ENCODE results near the gene FARS2.

The FARS2 gene

GRCh38 chr6:5326022-5326641 is 64.8 kb downstream of the FARS2 start:
- H4K20me1 ChIP-seq (ENCODE audit: insufficient read depth, low read length): peaks cover 2% of the 10 kb centered on the region; the same call in 1 of the 2 replicates

GRCh38 chr6:5328800-5329199 is 67.5 kb downstream of the FARS2 start:
- no peaks in the 10 kb centered on the region for H3K27me3 ChIP-seq (ENCODE audit: insufficient read depth, low read length, poor library complexity)
- H3K27ac ChIP-seq (ENCODE audit: low read length): no peak overlapping the region
- peaks cover 13% of the 10 kb centered on the region; the same call in 1 of the 2 replicates for H4K20me1 ChIP-seq (ENCODE audit: insufficient read depth, low read length)
- TF ChIP-seq CTCF (IDR thresholded peaks at IDR 0.05; ENCODE audit: borderline replicate concordance, extremely low read depth, low read length, poor library complexity, severe bottlenecking): no peak
- H3K4me1 ChIP-seq (ENCODE audit: insufficient read depth, low read length): no peaks in the 10 kb centered on the region
- DNase-seq (no peak), ATAC-seq (ENCODE audit: insufficient read depth, low read depth) (no peak)
- no peak overlapping the region for H2AFZ ChIP-seq (ENCODE audit: low read depth, low read length)
- no peaks in the 10 kb centered on the region for H3K9me3 ChIP-seq (ENCODE audit: insufficient read depth, low read length, severe bottlenecking)
- H3K79me2 ChIP-seq (ENCODE audit: insufficient read depth, low read length): peaks cover 8% of the 10 kb centered on the region; the same call in 1 of the 2 replicates
- H3K4me3 ChIP-seq (ENCODE audit: low read depth in 1 of 2, low read length in 2 of 2): no peak overlapping the region
- no peak overlapping the region for H3K4me2 ChIP-seq (ENCODE audit: insufficient read depth, low read length)
- H3K9ac ChIP-seq (ENCODE audit: low read depth, low read length): no peak overlapping the region
- H3K36me3 ChIP-seq (ENCODE audit: insufficient read depth, low read length): 0 out of 2 replicates have a peak, but pooled peaks cover 2% of the 10 kb centered on the region

More at GRCh38 chr6:5326022-5326641, 64.8 kb downstream of the FARS2 start:
- no peak overlapping the region for H3K27ac ChIP-seq (ENCODE audit: low read length)
- H3K79me2 ChIP-seq (ENCODE audit: insufficient read depth, low read length): peaks cover 2% of the 10 kb centered on the region; the same call in 1 of the 2 replicates
- no peaks in the 10 kb centered on the region for H3K9me3 ChIP-seq (ENCODE audit: insufficient read depth, low read length, severe bottlenecking)
- no peaks in the 10 kb centered on the region for H3K4me1 ChIP-seq (ENCODE audit: insufficient read depth, low read length)
- H3K36me3 ChIP-seq (ENCODE audit: insufficient read depth, low read length): 0 out of 2 replicates have a peak, but pooled peaks cover 2% of the 10 kb centered on the region
- no peak overlapping the region for H3K4me2 ChIP-seq (ENCODE audit: insufficient read depth, low read length)
- H2AFZ ChIP-seq (ENCODE audit: low read depth, low read length): no peak overlapping the region
- DNase-seq (no peak), ATAC-seq (ENCODE audit: insufficient read depth, low read depth) (no peak)
- TF ChIP-seq EZH2 (IDR thresholded peaks at IDR 0.05; ENCODE audit: borderline replicate concordance, low read depth, low read length, severe bottlenecking) (no peak), CTCF (IDR thresholded peaks at IDR 0.05; ENCODE audit: borderline replicate concordance, extremely low read depth, low read length, poor library complexity, severe bottlenecking) (no peak)
- no peak overlapping the region for H3K4me3 ChIP-seq (ENCODE audit: low read depth in 1 of 2, low read length in 2 of 2)
- no peak overlapping the region for H3K9ac ChIP-seq (ENCODE audit: low read depth, low read length)
- H3K27me3 ChIP-seq (ENCODE audit: insufficient read depth, low read length, poor library complexity): no peaks in the 10 kb centered on the region

- no peak for TF ChIP-seq CTCF (IDR thresholded peaks at IDR 0.05; ENCODE audit: borderline replicate concordance, extremely low read depth, low read length, poor library complexity, severe bottlenecking)
- Histone ChIP-seq H3K9me3 (ENCODE audit: insufficient read depth, low read length, severe bottlenecking) (no peaks in the 10 kb centered on the region), H3K79me2 (ENCODE audit: insufficient read depth, low read length) (0 out of 2 replicates have a peak, but pooled peaks cover 6% of the 10 kb centered on the region), H3K36me3 (ENCODE audit: insufficient read depth, low read length) (no peaks in the 10 kb centered on the region), H3K27me3 (ENCODE audit: insufficient read depth, low read length, poor library complexity) (no peaks in the 10 kb centered on the region), H3K4me1 (ENCODE audit: insufficient read depth, low read length) (no peaks in the 10 kb centered on the region), H3K27ac (ENCODE audit: low read length) (no peak overlapping the region), H4K20me1 (ENCODE audit: insufficient read depth, low read length) (peaks cover 15% of the 10 kb centered on the region; the same call in 1 of the 2 replicates), H3K9ac (ENCODE audit: low read depth, low read length) (no peak overlapping the region), H2AFZ (ENCODE audit: low read depth, low read length) (no peak overlapping the region), H3K4me3 (ENCODE audit: low read depth in 1 of 2, low read length in 2 of 2) (no peak overlapping the region), H3K4me2 (ENCODE audit: insufficient read depth, low read length) (no peak overlapping the region)
- ATAC-seq (ENCODE audit: insufficient read depth, low read depth) (no peak), DNase-seq (no peak)
These were observed 70.6 kb downstream of the FARS2 start for GRCh38 chr6:5331845-5332442.
